SK-N-SH (cell line): ENCODE measurements around the gene ZNF280D.

Source experiments
- CHD2 ChIP-seq: fragments of 150-350 bp; IDR thresholded peaks from 2 replicates; pipeline ENCODE4 v1.6.1; 2018; ENCODE audit warnings: low read length; ENCODE audit not compliant: partially characterized antibody
- CTCF ChIP-seq: fragments of 200-600 bp; sonication (generic); IDR thresholded peaks from 2 replicates; pipeline ENCODE4 v1.6.1; 2017; ENCODE audit warnings: antibody characterized with exemption, mild to moderate bottlenecking, moderate library complexity
- FOXJ3 ChIP-seq: sonication (generic); formaldehyde crosslinking; IDR thresholded peaks from 2 replicates; pipeline ENCODE4 v1.5.1; 2020; ENCODE audit warnings: mild to moderate bottlenecking, missing genetic modification reagents
- GABPA ChIP-seq: IDR thresholded peaks from 2 replicates; pipeline ENCODE4 v1.4.0; 2012; ENCODE audit warnings: low read depth, mild to moderate bottlenecking
- IRF3 ChIP-seq: fragments of 150-350 bp; IDR thresholded peaks from 2 replicates; pipeline ENCODE4 v1.6.1; 2016; ENCODE audit warnings: mild to moderate bottlenecking, low read depth, low read length
- RCOR1 ChIP-seq: fragments of 150-350 bp; IDR thresholded peaks from 2 replicates; pipeline ENCODE4 v1.6.1; 2017; ENCODE audit warnings: antibody characterized with exemption, low read length

- TF ChIP-seq FOXJ3 (CRISPR knock-in tag), result no peak
- no peak for TF ChIP-seq CTCF
- no peak for TF ChIP-seq CHD2
- TF ChIP-seq RCOR1, result no peak
- no peak for TF ChIP-seq IRF3
- TF ChIP-seq GABPA, result no peak
Observed at GRCh38 chr15:56719021-56719612, 14.2 kb downstream of the ZNF280D start.
